GM21723 (cell line): ENCODE measurements around the gene SLC35F1.
"Not testable (repeated sequence)": the region's sequence is repeated elsewhere in the genome, so short reads cannot be mapped to it uniquely, and the experiment has no call there.

Source experiments
- ATAC-seq: cut with Tn5 transposase; IDR thresholded peaks from one replicate; pipeline ENCODE4 v1.9.1; 2021; ENCODE audit warnings: mild to moderate bottlenecking, moderate library complexity; ENCODE audit not compliant: unreplicated experiment

The SLC35F1 gene

DNA sequence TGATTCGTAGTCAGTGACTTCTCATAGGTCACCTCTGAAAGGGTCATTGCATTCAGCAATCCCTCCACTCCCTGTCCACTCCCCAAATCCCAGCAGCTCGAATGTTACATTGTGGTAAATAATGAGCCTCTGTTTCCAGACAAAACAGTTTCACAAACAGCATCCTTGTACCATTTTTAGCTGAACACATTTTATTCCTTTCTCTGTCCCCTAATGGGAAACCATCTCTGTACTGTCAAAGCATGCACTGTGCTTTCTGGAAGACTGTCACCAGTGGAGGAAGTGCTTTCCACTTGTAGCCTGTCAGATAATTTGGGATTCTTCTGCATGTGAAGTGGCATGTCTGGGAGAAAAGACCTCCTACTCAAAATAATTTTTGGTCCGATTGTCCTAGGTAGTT lies 82.0 kb downstream of the SLC35F1 start:
- ATAC-seq = no peak

- no peak for ATAC-seq
Observed at GRCh38 chr6:117990151-117990550, 83.1 kb downstream of the SLC35F1 start.

DNA sequence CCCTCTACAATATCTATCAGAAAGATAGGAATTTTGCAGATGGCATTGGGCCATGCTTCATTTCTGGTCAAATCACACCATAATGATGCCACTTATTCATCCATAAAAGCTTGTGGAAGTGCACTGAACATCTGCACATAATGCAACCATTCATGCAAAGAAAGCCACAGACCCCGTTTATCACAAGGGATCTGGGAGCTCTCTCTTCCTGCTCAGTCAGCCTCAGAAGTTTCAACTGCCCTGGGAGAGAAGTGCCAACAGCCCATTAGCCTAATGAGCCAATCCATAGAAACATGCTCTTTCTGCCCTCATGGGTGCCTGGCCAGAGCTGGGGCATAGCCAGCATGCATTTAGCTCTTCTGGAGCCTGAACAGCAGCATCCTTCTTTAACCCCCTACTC lies 85.8 kb downstream of the SLC35F1 start:
- ATAC-seq = no peak

DNA sequence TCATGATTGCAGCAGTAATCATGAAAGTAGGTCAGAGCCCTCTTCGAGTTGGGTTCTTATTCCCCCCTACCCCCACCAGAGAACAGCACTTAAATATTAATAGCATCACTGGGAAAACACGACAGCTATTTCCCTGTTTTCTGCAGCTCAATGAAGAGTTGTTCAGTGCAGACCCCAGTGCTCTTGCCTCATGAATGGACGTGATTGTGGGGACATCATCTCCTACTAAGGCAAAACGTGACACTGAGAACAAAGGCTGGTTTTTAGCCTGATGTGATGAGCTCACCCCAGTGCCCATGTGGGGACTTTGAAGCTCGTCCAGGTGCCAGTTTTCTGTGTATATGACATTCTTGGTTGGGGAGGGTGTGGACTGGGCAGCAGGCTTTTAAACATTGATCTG lies 105.9 kb downstream of the SLC35F1 start:
- no peak for ATAC-seq

DNA sequence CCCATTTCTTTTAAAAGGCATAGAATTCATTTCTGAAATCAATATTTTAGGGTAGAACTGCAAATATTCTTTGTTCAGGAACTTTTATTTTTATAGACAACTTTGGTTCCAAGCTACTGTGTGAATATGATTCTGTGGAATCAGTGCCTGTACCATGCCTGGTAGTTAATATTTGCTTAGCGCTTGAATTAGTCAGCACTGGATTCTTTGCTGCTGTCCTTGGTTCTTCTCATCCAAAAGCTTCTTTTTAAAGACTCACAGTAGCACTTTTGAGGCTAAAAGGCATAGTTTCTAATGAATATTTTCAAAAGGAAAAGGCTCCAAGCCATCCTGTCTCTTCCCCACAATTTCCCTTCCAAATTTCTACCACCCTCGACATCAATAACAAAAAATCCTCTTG lies 109.5 kb downstream of the SLC35F1 start:
- ATAC-seq = no peak

GRCh38 chr6:118017301-118017848 lies 110.3 kb downstream of the SLC35F1 start:
- no peak for ATAC-seq

GRCh38 chr6:118023771-118024170 lies 116.7 kb downstream of the SLC35F1 start:
- no peak for ATAC-seq

- no peak for ATAC-seq
Observed at GRCh38 chr6:118029967-118030366, 122.9 kb downstream of the SLC35F1 start.

GRCh38 chr6:118037479-118037878 lies 130.4 kb downstream of the SLC35F1 start:
- not testable (repeated sequence) for ATAC-seq

- no peak for ATAC-seq
Observed at GRCh38 chr6:118042855-118043254, 135.8 kb downstream of the SLC35F1 start.

GRCh38 chr6:118044275-118044674 lies 137.2 kb downstream of the SLC35F1 start:
- no peak for ATAC-seq

- ATAC-seq = no peak
Observed at GRCh38 chr6:118054082-118054481, 147.0 kb downstream of the SLC35F1 start.

GRCh38 chr6:118061666-118062065 lies 154.6 kb downstream of the SLC35F1 start:
- ATAC-seq = no peak

GRCh38 chr6:118080547-118080946 lies 173.5 kb downstream of the SLC35F1 start:
- no peak for ATAC-seq

- ATAC-seq = no peak
Observed at GRCh38 chr6:118083711-118084110, 176.6 kb downstream of the SLC35F1 start.

- ATAC-seq = no peak
Observed at GRCh38 chr6:118085665-118086064, 178.6 kb downstream of the SLC35F1 start.

DNA sequence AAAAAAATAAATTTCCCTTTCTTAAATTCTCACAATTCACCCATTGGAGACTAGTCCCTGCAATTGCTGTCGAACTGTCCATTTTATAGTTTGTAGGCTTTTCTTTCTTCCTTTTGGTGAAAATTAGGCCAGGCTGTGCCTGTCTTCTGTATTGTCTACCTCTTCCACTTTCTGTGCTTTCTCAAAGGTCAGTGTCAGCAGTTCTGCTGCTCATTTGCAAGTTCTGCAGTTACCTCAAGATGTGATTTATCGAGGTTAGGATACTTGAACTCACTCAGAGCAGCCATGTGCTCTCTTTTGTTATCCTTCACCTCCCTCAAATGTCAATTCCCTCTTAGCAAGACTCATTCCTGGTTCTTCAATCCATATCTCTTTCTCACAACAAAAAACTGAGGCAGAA lies 179.1 kb downstream of the SLC35F1 start:
- no peak for ATAC-seq

DNA sequence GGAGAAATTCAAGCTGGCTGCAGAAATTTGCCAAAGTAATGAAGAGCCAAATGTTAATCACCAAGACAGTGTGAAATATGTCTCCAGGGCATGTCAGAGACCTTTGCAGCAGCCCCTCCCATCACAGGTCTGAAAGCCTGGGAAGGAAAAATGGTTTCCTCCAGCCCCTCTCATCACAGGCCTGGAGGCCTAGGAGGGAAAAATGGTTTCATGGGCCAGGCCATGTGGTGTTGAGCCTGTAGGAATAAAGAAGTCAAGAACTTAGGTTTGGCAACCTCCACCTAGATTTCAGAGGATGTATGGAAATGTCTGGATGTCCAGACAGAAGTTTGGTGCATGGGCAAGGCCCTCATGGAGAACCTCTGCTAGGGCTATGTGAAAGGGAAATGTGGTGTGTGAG lies 185.0 kb downstream of the SLC35F1 start:
- no peak for ATAC-seq

GRCh38 chr6:118097576-118097975 lies 190.5 kb downstream of the SLC35F1 start:
- ATAC-seq = no peak

- no peak for ATAC-seq
Observed at GRCh38 chr6:118100717-118101116, 193.7 kb downstream of the SLC35F1 start.

- ATAC-seq = no peak
Observed at GRCh38 chr6:118101220-118101619, 194.2 kb downstream of the SLC35F1 start.

- no peak for ATAC-seq
Observed at GRCh38 chr6:118101831-118102345, 194.8 kb downstream of the SLC35F1 start.

DNA sequence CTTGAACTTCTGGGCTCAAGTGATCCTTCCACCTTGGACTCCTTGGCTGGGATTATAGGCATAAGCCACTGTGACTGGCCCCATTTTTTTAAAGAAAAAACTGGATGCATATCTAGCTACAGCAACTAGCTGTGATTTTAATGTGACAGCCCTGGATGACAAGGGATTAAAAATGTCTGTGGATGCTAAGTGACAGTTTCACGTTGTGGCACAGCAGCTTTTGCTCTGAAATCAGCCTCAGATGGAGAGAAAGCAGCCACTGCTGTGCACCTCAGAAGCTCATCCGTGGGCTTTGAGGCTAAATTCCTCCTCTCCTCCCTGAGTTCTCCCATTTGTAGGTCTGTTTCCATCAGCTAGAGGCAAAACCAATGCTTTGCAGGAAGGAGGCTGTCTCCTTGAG lies 195.3 kb downstream of the SLC35F1 start:
- no peak for ATAC-seq
